ENCODE results near the gene C2orf76.

The C2orf76 gene

DNA sequence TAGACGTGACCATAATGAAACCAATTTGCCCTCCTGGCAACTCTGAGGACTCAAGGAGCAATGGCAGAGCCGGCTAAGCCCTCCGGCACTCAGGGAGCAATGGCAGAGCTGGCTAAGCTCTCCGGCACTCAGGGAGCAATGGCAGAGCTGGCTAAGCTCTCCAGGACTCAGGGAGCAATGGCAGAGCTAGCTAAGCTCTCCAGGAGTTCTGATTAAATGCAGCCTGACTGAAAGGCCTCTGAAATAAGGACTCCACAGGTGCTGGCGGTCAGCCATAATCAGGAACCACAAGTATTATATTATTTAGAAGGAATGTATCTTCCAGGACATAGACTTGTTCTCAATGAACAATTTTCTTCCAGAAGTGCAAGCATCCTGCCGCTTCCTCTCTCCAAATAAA lies 65.2 kb downstream of the C2orf76 start:
- no peak overlapping the region for H3K4me2 ChIP-seq (ENCODE audit: low read depth, low read length, poor library complexity, severe bottlenecking)
- no peaks in the 10 kb centered on the region for H3K9me2 ChIP-seq (replicated peaks; ENCODE audit: low read depth, low read length)
- H3K4me1 ChIP-seq (ENCODE audit: insufficient read depth, low read length, poor library complexity, severe bottlenecking): no peaks in the 10 kb centered on the region
- H2AFZ ChIP-seq (ENCODE audit: low read length): no peak overlapping the region
- H3K9me3 ChIP-seq (ENCODE audit: insufficient read depth, low read depth, low read length): no peaks in the 10 kb centered on the region
- TF ChIP-seq EZH2phosphoT487 (IDR thresholded peaks at IDR 0.05; ENCODE audit: borderline replicate concordance) (no peak), CTCF (conservative IDR thresholded peaks at IDR 0.05; ENCODE audit: low read length) (no peak)
- H3K79me2 ChIP-seq (ENCODE audit: insufficient read depth, low read length): no peaks in the 10 kb centered on the region
- no peaks in the 10 kb centered on the region for H4K20me1 ChIP-seq (ENCODE audit: insufficient read depth, low read length, poor library complexity, severe bottlenecking)
- no peaks in the 10 kb centered on the region for H3F3A ChIP-seq (ENCODE audit: low read depth)
- H3K27me3 ChIP-seq (ENCODE audit: insufficient read depth, low read length, poor library complexity, severe bottlenecking): no peaks in the 10 kb centered on the region
- no peak overlapping the region for H3K9ac ChIP-seq (ENCODE audit: low read depth, low read length, poor library complexity, severe bottlenecking)
- no peaks in the 10 kb centered on the region for H3K36me3 ChIP-seq (ENCODE audit: insufficient read depth, low read length)
- H3K4me3 ChIP-seq (ENCODE audit: low read length, poor library complexity, severe bottlenecking): no peak overlapping the region

DNA sequence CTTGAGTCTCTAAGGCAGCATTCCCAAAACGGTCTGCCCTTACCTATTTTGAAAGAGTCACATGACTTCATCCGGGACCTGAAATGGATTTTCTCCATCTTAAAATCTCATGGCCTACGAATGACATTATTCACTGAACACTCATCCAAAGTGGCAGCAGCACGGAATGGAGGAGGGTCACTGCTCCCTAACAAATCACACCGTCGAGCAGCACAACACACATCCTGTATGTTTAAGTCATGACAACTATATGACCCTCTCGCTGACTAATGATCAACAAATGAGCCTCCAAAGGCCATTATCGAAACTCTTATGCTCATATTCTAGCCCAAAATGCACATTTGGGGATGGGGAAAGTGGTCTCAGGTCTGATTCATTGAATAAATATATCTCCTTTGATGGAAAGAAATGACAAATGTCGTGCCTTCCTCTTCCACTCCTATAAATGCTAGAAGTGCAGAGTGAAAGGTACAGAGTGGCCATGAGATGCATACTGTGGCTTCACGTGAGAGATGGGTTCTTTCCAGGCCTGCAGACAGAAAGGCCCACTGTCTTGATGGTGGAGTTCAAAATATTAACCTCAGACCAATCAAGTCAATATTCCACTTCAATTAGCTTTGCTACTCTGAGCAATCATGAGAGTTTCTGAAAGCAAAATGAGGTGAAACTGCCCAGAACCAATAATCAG lies 70.8 kb downstream of the C2orf76 start:
- TF ChIP-seq CTCF (conservative IDR thresholded peaks at IDR 0.05; ENCODE audit: low read length) (no peak), EZH2phosphoT487 (IDR thresholded peaks at IDR 0.05; ENCODE audit: borderline replicate concordance) (no peak)
- Histone ChIP-seq H4K20me1 (ENCODE audit: insufficient read depth, low read length, poor library complexity, severe bottlenecking) (no peaks in the 10 kb centered on the region), H2AFZ (ENCODE audit: low read length) (no peak overlapping the region), H3K4me3 (ENCODE audit: low read length, poor library complexity, severe bottlenecking) (no peak overlapping the region), H3K79me2 (ENCODE audit: insufficient read depth, low read length) (no peaks in the 10 kb centered on the region), H3F3A (ENCODE audit: low read depth) (no peaks in the 10 kb centered on the region), H3K36me3 (ENCODE audit: insufficient read depth, low read length) (no peaks in the 10 kb centered on the region), H3K27me3 (ENCODE audit: insufficient read depth, low read length, poor library complexity, severe bottlenecking) (no peaks in the 10 kb centered on the region), H3K9ac (ENCODE audit: low read depth, low read length, poor library complexity, severe bottlenecking) (no peak overlapping the region), H3K9me3 (ENCODE audit: insufficient read depth, low read depth, low read length) (no peaks in the 10 kb centered on the region), H3K9me2 (replicated peaks; ENCODE audit: low read depth, low read length) (no peaks in the 10 kb centered on the region), H3K4me1 (ENCODE audit: insufficient read depth, low read length, poor library complexity, severe bottlenecking) (no peaks in the 10 kb centered on the region), H3K4me2 (ENCODE audit: low read depth, low read length, poor library complexity, severe bottlenecking) (no peak overlapping the region)

- Histone ChIP-seq H3K36me3 (ENCODE audit: insufficient read depth, low read length) (no peaks in the 10 kb centered on the region), H3K9me3 (ENCODE audit: insufficient read depth, low read depth, low read length) (no peaks in the 10 kb centered on the region), H3K4me2 (ENCODE audit: low read depth, low read length, poor library complexity, severe bottlenecking) (no peak overlapping the region), H3K27me3 (ENCODE audit: insufficient read depth, low read length, poor library complexity, severe bottlenecking) (no peaks in the 10 kb centered on the region), H3F3A (ENCODE audit: low read depth) (no peaks in the 10 kb centered on the region), H3K9ac (ENCODE audit: low read depth, low read length, poor library complexity, severe bottlenecking) (no peak overlapping the region), H4K20me1 (ENCODE audit: insufficient read depth, low read length, poor library complexity, severe bottlenecking) (no peaks in the 10 kb centered on the region), H2AFZ (ENCODE audit: low read length) (no peak overlapping the region), H3K4me1 (ENCODE audit: insufficient read depth, low read length, poor library complexity, severe bottlenecking) (no peaks in the 10 kb centered on the region), H3K9me2 (replicated peaks; ENCODE audit: low read depth, low read length) (no peaks in the 10 kb centered on the region), H3K79me2 (ENCODE audit: insufficient read depth, low read length) (no peaks in the 10 kb centered on the region), H3K4me3 (ENCODE audit: low read length, poor library complexity, severe bottlenecking) (no peak overlapping the region)
- TF ChIP-seq CTCF (conservative IDR thresholded peaks at IDR 0.05; ENCODE audit: low read length) (no peak), EZH2phosphoT487 (IDR thresholded peaks at IDR 0.05; ENCODE audit: borderline replicate concordance) (no peak)
Observed at GRCh38 chr2:119294671-119295070, 72.0 kb downstream of the C2orf76 start.
